ENCODE measurements around the gene TLDC2.

GRCh38 chr20:36904690-36905089 lies 28.8 kb downstream of the TLDC2 start:
- TF ChIP-seq MAX (CRISPR knock-in tag; IDR thresholded peaks at IDR 0.05) (no peak), ESRRA (CRISPR knock-in tag; IDR thresholded peaks at IDR 0.05; ENCODE audit: borderline replicate concordance) (no peak), CTCF (IDR thresholded peaks at IDR 0.05) (no peak)

All from WTC11 (cell line).